Gastroesophageal sphincter (tissue), 4 donors: ENCODE measurements around the gene BANP. TPM values are rescaled to one million over a fixed set of nuclear protein-coding genes. Genes with fewer than 3 reads are reported as not detected.

Experiments
- ATAC-seq: fragments of 150-250 bp; one replicate; pipeline ENCODE4 v1.9.1; 2016; ENCODE audit warnings: mild to moderate bottlenecking, moderate library complexity
- H3K27ac ChIP-seq, 4 donors: fragments of 200-600 bp; sonication (generic) in 3 of 4; 1 replicate in 3 of 4; 2 replicates in 1 of 4; pipeline ENCODE4 v1.5.1; 2016 to 2019
- H3K27me3 ChIP-seq: fragments of 200-600 bp; sonication (generic); one replicate; pipeline ENCODE4 v1.5.1; 2019
- H3K36me3 ChIP-seq, 2 donors: fragments of 200-600 bp; sonication (generic); one replicate each; pipeline ENCODE4 v1.5.1; 2019; ENCODE audit warnings: control low read depth in 1 of 2
- H3K4me1 ChIP-seq, 3 donors: fragments of 200-600 bp; sonication (generic); 1 replicate in 2 of 3; 2 replicates in 1 of 3; pipeline ENCODE4 v1.5.1; 2016 to 2019; ENCODE audit warnings: control low read depth in 2 of 3
- H3K4me3 ChIP-seq, 2 donors: fragments of 200-600 bp; sonication (generic); one replicate each; pipeline ENCODE4 v1.5.1; 2019; ENCODE audit warnings: mild to moderate bottlenecking in 1 of 2, moderate library complexity in 1 of 2
- H3K9me3 ChIP-seq, 3 donors: fragments of 200-600 bp; sonication (generic); one replicate each; pipeline ENCODE4 v1.5.1; 2017 to 2019; ENCODE audit warnings: control low read depth in 2 of 3
- CTCF ChIP-seq, 4 experiments: fragments of 200-600 bp in 2 of 4; fragments of 450-650 bp in 2 of 4; sonication (generic) in 1 of 4; IDR thresholded peaks; one replicate each; pipeline ENCODE4 v1.5.1; 2017 to 2019; ENCODE audit warnings: antibody characterized with exemption in 4 of 4, mild to moderate bottlenecking in 2 of 4, moderate library complexity in 2 of 4
- EP300 ChIP-seq: sonication (generic); formaldehyde crosslinking; IDR thresholded peaks from one replicate; pipeline ENCODE4 v1.6.1; 2017; ENCODE audit warnings: antibody characterized with exemption, mild to moderate bottlenecking
- POLR2A ChIP-seq, 2 donors: fragments of 450-650 bp; IDR thresholded peaks; one replicate each; pipeline ENCODE4 v1.6.1; 2017; ENCODE audit warnings: antibody characterized with exemption in 2 of 2, mild to moderate bottlenecking in 2 of 2, moderate library complexity in 1 of 2
- POLR2AphosphoS5 ChIP-seq: sonication (generic); formaldehyde crosslinking; IDR thresholded peaks from one replicate; pipeline ENCODE4 v1.6.1; 2017; ENCODE audit warnings: antibody characterized with exemption
- WGBS, 2 donors: methylation state at CpG; one replicate each; pipeline ENCODE4 v1.1.5; 2018; ENCODE audit warnings: low coverage in 1 of 2; 5-methylcytosine and 5-hydroxymethylcytosine counted together
- total RNA-seq, 4 donors: library from RNA; depleted of rRNA; stranded (reverse); fragments of >200 nt; gene quantifications; one replicate each; pipeline ENCODE4 v1.1.0, GENCODE V29; 2016

BANP gene
- total RNA-seq, 4 donors from 2014 or later: 17.1 to 33.1 (median 24.2) TPM

DNA sequence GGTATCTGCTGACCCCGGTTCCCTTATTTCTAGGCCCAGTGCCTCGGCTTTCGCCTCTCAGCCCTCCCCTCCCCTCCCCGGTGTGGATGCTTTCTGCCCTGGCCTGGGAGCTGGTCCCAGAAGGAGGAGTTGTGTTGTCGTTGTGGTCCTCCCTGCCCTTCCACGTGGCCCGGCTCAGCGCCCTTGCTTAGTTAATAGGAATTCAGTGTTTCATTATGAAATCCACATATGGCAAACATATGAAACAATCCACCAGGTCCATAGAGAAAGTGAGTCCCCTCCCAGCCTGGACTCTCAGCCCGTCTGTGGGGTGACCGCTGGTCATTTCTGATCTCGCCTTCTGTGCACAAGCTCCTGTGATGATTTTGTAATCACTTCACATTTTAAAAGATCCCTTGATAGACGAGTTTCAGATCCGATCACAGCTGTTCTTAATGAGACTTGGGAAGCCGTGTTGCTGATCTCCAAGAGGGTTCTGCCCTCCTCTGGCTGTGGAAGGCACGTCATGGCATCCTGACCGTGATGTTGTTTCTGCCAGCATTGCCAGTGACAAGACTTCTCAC lies 112.1 kb downstream of the BANP start:
- WGBS, 2 donors: 59 to 60% methylated on average over 4 to 12 of the region's 16 CpGs
- Histone ChIP-seq H3K27ac (peak overlapping the region in 3 of 4 donors; percentile 66 to 72 (median 71)), H3K27me3 (no peaks in the 10 kb centered on the region), H3K4me1 (peaks cover 0 to 23% (median 12%) of the 10 kb centered on the region in 3 donors), H3K4me3 (no peak overlapping the region), H3K36me3 (peaks cover 0 to 80% of the 10 kb centered on the region in 2 donors), H3K9me3 (no peaks in the 10 kb centered on the region)
- ATAC-seq: peak; percentile 63
- TF ChIP-seq EP300: no peak
- TF ChIP-seq CTCF (IDR thresholded peaks at IDR 0.05): peak in 2 of 4 experiments; percentile 13 to 39

- ATAC-seq: no peak
- WGBS, 2 donors: 94 to 98% methylated on average over 3 to 16 of the region's 31 CpGs
- Histone ChIP-seq H3K9me3 (no peaks in the 10 kb centered on the region), H3K4me3 (no peak overlapping the region), H3K36me3 (peaks cover 0 to 77% of the 10 kb centered on the region in 2 donors), H3K27me3 (no peaks in the 10 kb centered on the region), H3K27ac (no peak overlapping the region), H3K4me1 (peaks cover 0 to 23% (median 12%) of the 10 kb centered on the region in 3 donors)
- no peak for TF ChIP-seq POLR2AphosphoS5
These were observed 113.0 kb downstream of the BANP start for GRCh38 chr16:88064011-88064888.

DNA sequence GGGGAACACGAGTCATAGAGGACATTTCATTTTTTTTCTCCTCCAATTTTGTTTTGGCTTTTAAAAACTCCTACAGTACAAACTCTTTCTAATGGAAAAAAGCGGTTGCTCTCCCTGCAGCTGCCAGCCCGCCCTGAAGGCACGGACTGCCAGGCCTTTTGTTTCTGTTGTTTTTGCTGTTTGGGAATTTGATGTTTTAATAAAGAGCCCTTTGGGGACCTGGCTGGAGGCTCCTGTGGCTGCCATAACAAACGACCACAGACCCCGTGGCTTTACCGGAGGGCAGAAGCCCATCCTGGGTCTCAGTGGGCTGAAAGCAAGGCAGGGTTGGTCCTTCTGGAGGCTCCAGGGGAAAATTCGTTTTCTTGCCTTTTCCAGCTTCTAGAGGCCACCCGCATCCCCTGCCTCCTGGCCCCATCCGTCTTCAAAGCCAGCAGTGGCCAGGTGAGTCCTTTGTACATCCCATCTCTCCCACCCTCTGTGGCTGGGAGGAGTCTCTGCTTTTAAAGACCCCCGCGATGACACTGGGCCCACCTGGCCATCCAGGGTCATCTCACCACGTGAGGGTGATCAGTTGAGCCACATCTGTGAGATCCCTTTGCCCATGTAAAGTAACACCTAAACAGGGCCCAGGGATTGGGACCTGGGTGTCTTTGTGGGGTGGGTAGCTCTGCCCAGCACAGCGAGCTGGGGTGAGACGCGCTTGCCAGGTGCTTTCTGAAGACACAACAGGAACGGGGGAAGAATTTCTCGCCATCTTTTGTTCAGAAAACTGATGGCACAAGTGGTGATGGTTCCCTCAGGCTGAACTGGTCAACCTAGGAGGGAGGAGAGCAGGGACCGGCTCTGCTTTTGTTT lies 113.9 kb downstream of the BANP start:
- Histone ChIP-seq H3K27me3 (no peaks in the 10 kb centered on the region), H3K27ac (no peak overlapping the region), H3K4me3 (no peak overlapping the region), H3K4me1 (peaks cover 0 to 23% (median 12%) of the 10 kb centered on the region in 3 donors), H3K9me3 (no peaks in the 10 kb centered on the region), H3K36me3 (peaks cover 0 to 77% of the 10 kb centered on the region in 2 donors)
- TF ChIP-seq EP300 (no peak), POLR2AphosphoS5 (no peak), CTCF (IDR thresholded peaks at IDR 0.05) (no peak), POLR2A (IDR thresholded peaks at IDR 0.05) (no peak)
- WGBS, 2 donors: 84 to 96% methylated on average over 5 to 9 of the region's 19 CpGs
- no peak for ATAC-seq

- Histone ChIP-seq H3K27me3 (no peaks in the 10 kb centered on the region), H3K4me3 (no peak overlapping the region), H3K4me1 (peaks cover 0 to 23% (median 12%) of the 10 kb centered on the region in 3 donors), H3K9me3 (no peaks in the 10 kb centered on the region), H3K36me3 (peaks cover 0 to 77% of the 10 kb centered on the region in 2 donors), H3K27ac (no peak overlapping the region)
- 100% methylated on average over 1 of the region's 15 CpGs; no CpG with 5 or more reads in 1 of the 2 donors for WGBS, 2 donors
- ATAC-seq: no peak
- TF ChIP-seq POLR2A (IDR thresholded peaks at IDR 0.05): no peak
- no peak for TF ChIP-seq POLR2AphosphoS5
- no peak for TF ChIP-seq CTCF (IDR thresholded peaks at IDR 0.05)
- no peak for TF ChIP-seq EP300
These were observed 114.5 kb downstream of the BANP start for GRCh38 chr16:88065747-88066142.

DNA sequence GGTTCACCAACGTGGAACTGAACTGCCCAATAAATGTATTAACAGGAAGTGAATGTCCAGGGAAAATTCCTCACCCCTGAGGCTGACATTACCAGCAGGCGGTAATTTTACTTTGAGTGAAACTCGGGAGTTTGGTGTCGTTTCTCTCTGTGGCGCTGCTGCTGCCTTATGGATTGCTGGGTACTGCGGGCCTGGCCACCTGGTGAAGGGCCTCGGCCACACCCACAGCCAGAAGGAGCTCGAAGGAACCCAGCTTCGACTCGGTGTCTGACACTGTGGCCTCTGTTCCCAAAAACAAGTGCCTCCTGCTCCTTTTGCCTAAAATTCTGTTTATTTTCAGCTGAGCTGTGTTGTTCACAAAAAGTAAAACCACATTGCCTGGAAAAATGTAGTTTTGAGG lies 115.0 kb downstream of the BANP start:
- no peak overlapping the region for H3K4me3 ChIP-seq
- no peak overlapping the region for H3K27ac ChIP-seq
- H3K36me3 ChIP-seq: peaks cover 0 to 78% of the 10 kb centered on the region in 2 donors
- TF ChIP-seq POLR2AphosphoS5 (no peak), POLR2A (IDR thresholded peaks at IDR 0.05) (no peak), CTCF (IDR thresholded peaks at IDR 0.05) (no peak), EP300 (no peak)
- no peak for ATAC-seq
- 77 to 100% methylated on average over 4 of the region's 10 CpGs for WGBS, 2 donors
- peaks cover 0 to 23% (median 12%) of the 10 kb centered on the region in 3 donors for H3K4me1 ChIP-seq
- H3K27me3 ChIP-seq: no peaks in the 10 kb centered on the region
- H3K9me3 ChIP-seq: no peaks in the 10 kb centered on the region
